Renal cortex interstitium (tissue), 11 donors: ENCODE results near the gene ATP6V1E1. TPM values are rescaled to one million over a fixed set of nuclear protein-coding genes. Genes with fewer than 3 reads are reported as not detected.
"Not testable (repeated sequence)": the region's sequence is repeated elsewhere in the genome, so short reads cannot be mapped to it uniquely, and the experiment has no call there.

Experiments used
- DNase-seq, 11 donors: peaks; one replicate each; pipeline ENCODE4 v3.0.0-alpha.2; 2013; ENCODE audit warnings: low read depth in 9 of 11, low spot score in 4 of 11; ENCODE audit errors: extremely low read depth in 1 of 11
- polyA plus RNA-seq, 3 donors: library from polyadenylated mRNA; unstranded; fragments of 120-200 nt; gene quantifications; one replicate each; pipeline ENCODE4 v1.2.1, GENCODE V29; 2013; ENCODE audit not compliant: insufficient read length in 3 of 3

Gene ATP6V1E1
- polyA plus RNA-seq, 3 donors = 122 to 131 (median 129) TPM

GRCh38 chr22:17569971-17570511 is 58.5 kb downstream of the ATP6V1E1 start:
- DNase-seq = peak in 3 of 11 donors; percentile 28 to 51 (median 28)

DNA sequence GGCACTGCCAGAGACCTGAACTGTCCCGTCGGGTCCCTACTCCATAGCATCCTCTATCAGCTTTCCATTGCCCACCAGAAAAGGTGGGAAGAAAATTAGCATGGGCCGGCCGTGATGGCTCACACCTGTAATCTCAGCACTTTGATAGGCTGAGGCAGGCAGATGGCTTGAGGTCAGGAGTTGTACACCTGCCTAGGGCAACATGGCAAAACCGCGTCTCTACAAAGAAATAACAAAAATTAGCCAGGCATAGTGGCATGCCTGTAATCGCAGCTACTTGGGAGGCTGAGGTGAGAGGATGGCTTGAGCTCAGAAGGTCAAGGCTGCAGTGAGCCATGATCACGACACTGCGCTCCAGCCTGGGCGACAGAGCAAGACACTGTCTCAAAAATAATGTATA is 61.8 kb downstream of the ATP6V1E1 start:
- DNase-seq = no peak

DNA sequence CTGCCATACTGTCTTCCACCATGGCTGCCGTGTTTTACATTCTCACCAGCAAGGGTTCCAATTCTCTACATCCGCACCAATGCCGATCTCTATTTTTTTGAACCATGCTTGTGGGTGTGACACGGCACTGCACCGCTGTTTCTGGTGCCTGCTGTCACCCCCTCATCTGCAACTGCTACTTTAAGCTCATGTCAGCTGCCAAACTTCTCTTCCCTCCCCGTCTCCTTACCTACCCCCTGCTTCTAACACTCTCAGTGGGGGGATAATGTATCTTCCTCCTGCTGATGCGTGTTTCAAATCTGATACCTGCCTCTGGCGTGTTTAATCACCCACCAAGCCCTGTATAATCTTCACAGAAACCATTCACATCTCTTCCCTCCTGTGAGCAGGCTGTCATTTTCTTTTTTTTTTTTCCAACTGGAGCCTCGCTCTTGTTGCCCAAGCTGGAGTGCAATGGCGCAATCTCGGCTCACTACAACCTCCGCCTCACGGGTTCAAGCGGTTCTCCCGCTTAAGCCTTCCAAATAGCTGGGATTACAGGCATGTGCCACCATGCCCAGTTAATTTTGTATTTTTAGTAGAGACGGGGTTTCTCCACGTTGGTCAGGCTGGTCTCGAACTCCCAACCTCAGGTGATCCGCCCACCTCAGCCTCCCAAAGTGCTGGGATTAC is 62.4 kb downstream of the ATP6V1E1 start:
- not testable (repeated sequence) for DNase-seq

- no peak for DNase-seq
Observed at GRCh38 chr22:17563936-17564391, 64.6 kb downstream of the ATP6V1E1 start.

GRCh38 chr22:17562906-17563870 is 65.4 kb downstream of the ATP6V1E1 start, which contains the start of gene SLC25A18:
SLC25A18 (plus strand) TSS chr22:17563498; CDS start chr22:17579945, 16,447 bp downstream.
- DNase-seq = peak in 2 of 11 donors; percentile 31 to 46

GRCh38 chr22:17559188-17559587 is 69.4 kb downstream of the ATP6V1E1 start:
- DNase-seq = no peak

DNA sequence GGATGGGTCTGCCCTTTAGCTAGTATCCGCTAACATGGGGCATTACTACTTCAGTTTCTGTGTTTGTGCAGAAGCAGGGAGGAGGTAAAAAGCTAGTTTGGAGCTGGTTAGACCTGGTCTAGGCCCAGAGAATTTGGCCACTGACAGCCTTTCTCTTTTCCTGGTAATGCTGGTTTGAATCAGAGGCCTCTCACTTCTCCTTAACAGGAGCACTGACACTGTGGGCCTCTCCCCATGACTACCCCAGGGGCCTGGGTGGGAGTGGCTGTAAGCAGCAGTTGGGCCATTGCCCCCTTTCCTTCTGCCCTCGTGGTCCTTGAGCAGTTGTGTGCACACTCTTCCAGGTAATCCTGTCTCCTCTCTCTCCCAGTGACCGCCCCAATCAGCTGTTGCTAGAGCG is 73.7 kb downstream of the ATP6V1E1 start:
- no peak for DNase-seq

GRCh38 chr22:17552737-17553136 is 75.8 kb downstream of the ATP6V1E1 start:
- DNase-seq = no peak

GRCh38 chr22:17549655-17550054 is 78.9 kb downstream of the ATP6V1E1 start:
- DNase-seq = no peak

DNA sequence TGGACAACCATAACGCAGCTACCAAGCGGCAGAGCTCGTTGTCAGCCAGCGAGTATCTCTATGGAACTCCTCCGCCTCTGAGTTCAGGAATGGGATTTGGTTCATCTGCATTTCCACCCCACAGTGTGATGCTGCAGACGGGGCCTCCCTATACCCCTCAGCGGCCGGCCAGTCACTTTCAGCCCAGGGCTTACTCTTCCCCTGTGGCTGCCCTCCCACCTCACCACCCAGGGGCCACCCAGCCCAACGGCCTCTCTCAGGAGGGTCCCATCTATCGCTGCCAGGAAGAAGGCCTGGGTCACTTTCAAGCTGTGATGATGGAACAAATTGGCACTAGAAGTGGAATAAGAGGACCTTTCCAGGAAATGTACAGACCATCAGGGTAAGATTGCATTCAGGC is 79.4 kb downstream of the ATP6V1E1 start:
- DNase-seq = no peak

GRCh38 chr22:17548756-17549035 is 79.9 kb downstream of the ATP6V1E1 start:
- DNase-seq = no peak

GRCh38 chr22:17548010-17548755 is 80.4 kb downstream of the ATP6V1E1 start:
- no peak for DNase-seq

DNA sequence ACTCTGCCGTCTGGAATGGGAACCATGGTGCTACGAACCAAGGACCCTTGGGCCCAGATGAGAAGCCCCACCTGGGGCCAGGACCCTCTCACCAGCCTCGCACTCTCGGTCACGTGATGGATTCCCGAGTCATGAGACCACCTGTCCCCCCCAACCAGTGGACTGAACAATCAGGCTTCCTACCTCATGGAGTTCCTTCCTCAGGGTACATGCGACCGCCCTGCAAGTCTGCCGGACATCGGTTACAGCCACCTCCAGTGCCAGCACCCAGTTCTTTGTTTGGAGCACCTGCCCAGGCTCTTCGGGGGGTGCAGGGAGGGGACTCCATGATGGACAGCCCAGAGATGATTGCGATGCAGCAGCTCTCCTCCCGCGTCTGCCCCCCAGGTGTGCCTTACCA is 86.1 kb downstream of the ATP6V1E1 start:
- no peak for DNase-seq

Other genes with a start within 250 kb of the ATP6V1E1 start
- 1 to 10 TPM; 1.5 to 1.9 (median 1.6) TPM for gene SLC25A18, start 65.3 kb downstream of the ATP6V1E1 start, polyA plus RNA-seq
- 10 to 100 TPM; 46.6 to 49.5 (median 47.4) TPM for gene BCL2L13, start 10.0 kb upstream of the ATP6V1E1 start, polyA plus RNA-seq
- gene BID, start 145.7 kb upstream of the ATP6V1E1 start, polyA plus RNA-seq = 10 to 100 TPM; 14.2 to 22.2 (median 17.5) TPM